Measurements from ENCODE around the gene CTIF.

Gene CTIF

DNA sequence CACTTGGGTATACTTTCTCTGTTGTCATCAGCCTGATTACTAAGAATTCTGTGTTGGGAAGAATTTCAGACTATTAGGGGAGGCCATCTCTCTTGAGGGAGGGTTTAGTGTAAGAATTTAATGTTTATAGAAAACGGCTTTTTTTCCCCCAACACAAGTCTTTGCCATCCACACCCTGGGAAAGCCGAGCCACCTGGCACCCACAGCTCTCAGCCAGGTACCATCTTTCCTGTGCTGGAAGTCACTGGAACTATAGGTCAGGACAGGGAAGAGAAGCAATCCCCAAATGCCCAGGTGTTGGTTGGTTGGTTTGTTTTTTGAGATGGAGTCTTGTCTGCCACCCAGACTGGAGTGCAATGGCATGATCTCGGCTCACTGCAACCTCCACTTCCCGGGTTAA lies 256.9 kb downstream of the CTIF start:
- no peak for DNase-seq

DNA sequence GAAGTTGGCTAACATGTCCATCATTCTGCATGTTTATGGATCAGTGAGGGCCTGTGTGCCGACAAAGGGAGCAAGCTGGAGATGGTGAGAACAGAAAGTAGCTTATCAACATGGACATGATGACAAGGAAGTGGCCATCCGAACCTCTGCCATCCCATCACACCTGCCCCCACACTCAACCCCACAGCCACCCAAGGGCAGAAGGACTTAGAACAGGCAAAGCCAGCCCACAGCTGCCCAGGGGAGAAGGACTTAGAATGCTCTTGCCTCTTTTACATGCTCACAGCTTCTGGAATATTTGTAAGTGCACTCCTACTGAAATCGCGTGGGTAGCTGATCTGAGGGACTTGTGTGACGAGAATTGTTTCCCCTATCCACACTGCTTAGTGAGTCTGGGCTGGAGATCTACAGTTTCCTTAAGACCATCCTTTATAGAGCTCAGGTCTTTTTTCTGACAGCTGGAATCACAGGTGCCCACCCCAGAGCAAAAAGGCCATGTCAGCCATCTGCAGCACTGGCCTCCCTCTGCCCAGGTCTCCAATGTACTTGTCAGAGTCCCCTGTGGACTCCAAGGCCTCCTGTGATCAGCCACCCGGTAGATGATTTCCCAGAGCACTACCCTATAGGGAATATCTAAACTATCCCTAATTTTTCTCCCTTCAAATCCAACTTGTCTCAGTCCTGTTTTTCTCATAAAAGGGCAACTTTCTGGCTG lies 257.8 kb downstream of the CTIF start:
- no peak for DNase-seq

DNA sequence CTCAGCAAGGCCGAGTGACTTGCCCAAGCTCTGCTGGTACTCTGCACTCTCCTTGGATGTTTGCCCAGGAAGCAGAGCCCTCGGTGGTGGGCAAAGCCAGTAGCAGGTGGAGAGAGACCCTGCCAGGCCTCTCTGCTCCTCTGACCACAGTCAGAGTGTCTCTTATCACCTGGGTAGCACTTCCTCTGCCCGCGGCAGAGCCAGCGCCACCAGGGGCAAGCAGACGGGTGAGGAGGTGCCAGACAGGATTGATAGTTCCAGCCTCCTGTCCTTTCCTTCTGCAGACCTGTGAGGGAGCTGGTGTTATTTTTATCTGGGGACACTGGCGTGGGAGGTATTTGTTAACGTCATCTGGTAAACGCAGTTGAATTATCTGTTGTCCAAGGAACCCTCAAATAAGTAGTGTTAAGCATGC lies 259.0 kb downstream of the CTIF start:
- no peak for DNase-seq

DNA sequence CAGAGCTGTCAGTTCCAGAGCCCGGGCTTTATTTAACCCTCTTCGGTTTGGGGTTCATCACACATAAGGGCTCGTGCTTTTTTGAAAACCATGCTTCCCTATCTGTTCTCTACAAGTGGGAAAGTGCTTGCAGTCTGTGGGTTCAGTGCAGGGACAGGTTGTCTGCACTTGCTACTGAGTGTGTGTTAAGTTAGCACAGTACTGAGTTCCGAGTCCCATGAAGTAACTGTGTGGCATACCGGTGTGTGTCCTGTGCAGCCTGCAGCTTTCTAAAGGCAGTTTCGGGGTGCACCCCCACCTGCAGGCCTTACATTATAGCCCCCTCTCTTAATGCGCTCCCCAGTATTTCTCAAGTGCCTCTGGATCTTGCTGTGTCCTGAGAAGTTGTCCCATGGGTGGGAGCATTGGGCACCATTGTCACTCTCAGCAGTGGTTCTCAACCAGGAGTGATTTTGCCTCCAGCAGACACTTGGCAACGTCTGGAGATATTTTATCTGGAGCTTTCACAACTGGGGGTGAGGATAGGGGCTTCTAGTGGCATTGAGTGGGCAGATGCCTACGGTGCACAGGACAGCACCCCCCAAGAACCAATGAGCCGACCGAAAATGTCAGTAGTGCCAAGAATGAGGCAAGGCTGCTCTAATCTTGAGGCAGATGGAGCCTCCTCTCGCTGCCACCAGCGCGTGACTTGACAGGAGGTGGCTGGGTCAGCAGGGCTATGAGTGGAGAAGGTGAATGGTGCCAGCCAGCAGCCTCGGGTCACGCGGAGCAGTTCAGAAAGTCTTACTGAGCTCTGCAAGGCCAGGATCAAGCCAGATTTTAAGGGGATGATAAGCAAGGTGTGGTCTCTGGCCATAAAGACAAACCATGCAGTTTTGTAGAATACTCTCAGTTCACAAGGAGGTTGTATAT lies 259.8 kb downstream of the CTIF start:
- no peak for DNase-seq

DNA sequence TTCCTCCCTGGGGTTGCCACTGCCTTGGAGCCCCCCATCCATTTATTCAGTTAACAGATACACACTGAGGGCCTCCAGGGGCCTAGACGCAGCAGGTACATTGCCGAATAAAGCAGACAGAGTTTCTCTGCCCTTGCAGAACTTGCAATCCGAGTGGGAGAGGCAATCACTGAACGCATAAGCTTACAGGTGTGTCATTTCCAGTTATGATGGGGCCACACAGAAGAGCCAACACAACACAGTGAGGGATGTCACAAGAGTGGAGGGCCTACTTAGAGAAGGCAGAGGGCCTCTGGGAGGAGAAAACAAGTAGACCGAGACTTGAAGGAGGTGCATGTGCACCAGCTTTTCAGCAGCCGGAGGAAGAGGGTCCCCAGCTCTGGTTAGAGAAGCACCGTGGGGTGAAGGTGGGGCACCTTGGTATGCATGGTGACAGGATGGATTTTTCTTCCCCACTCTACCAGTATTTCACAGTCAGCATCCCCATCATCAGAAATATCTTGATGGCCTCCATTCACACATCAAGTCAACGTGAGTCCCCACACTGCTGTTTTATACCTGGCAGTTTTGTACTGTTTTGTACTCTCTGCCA lies 261.0 kb downstream of the CTIF start:
- no peak for DNase-seq

DNA sequence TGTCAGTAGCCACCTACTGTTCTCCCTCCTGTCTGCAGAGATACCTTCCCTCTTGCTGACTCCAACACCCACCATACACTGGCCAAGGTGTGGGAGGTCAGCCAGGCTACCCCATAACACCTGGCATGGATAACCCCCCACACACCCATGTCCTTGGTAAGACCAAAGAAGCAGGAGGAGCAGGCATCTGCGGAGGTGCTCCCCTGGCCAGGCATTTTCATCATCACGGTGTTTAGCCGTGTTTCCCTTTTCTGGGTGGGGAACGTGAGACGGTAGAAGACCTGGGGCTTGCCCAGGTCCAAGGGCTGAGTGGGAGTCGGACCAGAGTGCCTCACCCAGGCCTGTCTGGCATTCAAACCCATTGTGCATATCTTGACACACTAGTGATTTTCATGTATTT lies 261.6 kb downstream of the CTIF start:
- no peak for DNase-seq

DNA sequence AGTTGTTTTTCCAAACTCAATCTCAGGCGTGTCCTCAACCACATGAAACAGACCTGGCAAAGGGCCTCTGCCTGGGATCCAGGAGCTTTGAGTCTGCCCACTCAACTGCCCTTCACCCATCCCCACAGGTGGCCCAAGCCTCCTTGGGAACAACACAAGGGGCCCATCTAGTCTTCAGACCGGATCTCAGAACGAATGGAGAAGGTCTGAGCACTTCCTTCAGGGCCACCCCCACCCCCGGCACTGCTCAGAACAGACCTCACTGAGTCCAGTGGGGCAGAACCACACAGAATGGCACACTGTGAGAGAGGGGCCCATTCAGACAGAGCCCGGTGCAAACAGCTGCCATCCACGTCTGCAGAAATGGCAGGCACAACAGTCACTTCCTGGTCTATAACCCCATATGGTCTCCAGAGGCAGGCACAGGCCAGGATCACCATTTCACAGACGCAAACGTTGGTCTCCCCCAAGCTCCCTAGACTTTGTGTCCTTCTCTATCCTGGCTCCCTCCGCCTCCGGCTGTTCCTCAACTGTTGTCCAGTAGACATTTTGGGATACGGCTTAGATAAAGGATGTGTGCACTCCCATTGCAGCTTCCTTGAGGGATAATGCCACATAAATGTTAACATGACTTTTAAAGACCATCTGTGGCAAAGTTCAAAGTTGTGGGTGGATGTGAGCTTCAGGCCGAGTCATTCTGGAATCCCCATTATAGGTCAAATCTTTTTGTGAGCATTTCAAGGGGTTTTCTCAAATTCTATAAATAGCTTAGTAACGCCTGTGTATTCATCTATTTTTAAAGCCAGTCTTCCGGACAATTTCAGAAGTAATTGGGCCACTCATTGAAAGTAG lies 262.3 kb downstream of the CTIF start:
- no peak for DNase-seq

DNA sequence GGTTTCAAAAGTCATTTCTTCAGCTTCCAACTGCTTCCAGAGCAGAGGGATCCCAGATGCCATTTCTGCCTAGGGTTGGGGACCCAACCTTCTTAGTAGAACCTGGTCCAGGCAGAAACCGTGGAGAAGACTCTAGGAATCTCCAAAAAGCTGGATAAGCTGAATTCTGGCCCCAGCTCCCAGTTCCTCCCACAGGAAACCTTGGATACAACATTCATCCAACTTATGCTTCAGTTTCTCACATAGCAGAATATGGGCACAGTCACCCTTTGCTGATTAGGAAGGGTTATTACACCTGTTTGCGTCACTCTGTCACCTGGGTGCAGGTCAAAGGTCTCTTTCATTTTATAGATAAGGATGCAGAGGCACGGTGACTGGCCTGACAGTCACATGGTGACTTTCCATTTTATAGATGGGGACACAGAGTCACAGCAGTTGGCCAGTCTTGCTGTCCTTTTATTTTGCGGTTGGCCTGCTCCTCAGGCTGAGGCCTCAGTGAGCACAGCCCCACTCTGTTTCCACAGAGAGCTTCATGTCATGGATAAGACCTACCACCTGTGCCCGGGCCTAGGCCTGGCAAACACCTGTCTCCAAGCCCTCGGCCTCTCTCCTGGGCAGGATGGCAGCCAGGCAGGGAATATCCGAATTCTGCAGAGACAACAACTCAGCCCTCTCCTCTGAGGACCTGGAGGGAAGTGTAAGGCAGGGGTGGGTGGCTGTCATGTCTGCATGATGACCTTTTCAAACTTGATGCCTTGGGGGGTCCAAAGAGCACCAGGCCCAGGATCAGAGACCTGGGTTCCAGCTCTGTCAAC lies 263.1 kb downstream of the CTIF start:
- no peak for DNase-seq

DNA sequence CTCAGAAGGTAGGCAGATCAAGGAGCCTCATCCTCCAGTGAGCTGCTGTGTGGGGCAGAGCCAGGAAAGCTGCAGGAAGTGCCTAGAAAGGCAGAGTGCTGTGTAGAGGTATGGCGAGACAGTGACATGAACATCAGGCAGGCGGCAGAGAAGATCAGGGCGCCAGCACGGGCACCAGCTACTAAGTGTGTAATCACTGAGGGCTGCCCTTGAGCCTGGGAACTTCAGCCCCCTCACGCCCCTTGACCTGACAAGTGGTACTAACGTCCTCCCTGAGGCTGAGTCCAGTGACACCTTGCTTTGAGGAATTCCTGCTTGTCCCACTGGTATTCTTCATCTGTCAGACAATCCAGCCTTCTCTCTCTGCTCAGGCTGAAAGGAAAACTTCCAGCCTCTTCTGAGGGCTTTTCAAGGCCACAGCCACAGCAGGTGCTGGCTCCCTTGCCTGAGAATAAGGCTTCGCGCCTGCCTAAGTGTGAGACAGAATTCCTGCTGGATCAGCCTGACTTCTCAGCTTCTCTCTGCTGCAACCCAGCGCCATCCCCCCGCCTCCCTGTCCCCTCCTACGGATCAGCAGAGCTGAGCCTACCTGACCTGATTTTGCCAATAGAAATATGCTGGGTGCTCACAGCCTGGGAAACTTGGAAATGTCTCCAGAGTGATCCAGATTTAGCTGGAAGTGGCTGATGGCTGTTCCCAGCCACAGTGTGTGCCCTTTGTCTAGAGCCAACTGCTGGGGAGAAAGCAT lies 263.9 kb downstream of the CTIF start:
- no peak for DNase-seq

DNA sequence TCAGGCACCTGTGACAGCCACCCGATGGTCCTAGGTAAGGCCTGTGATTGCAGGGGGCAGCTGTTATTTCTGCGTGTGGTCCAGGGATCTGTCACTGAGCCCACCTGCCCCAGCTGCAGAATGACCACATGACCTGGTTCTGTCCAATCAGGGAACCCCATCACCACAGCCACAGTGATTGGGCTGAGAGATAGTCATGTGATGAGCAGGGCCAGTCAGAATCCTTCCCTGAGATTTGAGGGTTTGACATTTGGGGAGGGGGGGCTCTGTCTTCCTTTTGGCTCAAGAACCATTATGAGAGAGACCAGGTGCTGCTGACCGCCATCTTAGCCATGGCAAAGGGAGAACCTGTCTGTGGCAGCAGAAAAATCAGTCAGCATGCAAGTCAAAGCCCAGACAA lies 264.7 kb downstream of the CTIF start:
- DNase-seq, result no peak

DNA sequence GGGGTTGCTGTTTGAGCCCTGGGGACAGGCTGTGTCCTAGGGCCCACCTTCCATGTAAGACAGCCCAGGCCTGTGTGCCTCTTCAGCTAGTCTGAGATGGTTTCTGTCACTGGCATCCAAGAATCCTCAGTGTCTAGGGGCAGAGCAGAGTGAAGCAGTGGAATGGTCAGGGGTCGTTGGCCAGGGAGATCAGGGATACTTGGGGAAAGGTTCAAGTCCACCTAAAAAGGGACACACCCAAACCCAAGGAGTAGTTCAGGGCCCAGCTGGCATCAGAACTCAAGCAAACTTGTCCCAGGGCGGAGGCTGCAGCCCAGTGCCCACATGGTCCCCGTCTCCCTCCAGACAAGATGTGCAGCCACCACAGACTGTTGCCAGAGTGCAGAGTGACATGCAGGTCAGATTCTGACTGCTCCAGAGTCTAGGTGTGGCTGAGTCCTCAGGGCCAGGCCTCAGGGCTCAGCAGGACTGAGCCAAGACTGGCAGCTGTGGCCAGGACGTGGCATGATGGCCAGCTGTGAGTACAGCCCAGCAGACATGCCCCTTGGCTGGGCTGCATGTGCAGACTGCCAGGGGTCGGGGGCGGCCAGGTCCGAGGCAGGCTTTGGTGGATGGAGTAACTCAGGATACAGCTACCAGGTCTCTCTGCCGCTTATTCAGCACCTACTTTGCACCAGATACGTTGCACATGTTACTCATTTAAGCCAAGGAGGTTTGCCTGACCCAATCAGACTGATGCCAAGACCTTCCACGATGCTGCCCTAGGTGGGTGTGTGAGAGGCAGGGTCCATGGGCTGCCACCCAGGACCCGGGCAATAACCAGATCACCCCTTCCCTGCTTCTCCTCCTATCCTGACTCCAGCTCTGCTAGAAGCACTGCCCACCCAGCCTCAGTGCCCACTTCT lies 265.4 kb downstream of the CTIF start:
- no peak for DNase-seq

DNA sequence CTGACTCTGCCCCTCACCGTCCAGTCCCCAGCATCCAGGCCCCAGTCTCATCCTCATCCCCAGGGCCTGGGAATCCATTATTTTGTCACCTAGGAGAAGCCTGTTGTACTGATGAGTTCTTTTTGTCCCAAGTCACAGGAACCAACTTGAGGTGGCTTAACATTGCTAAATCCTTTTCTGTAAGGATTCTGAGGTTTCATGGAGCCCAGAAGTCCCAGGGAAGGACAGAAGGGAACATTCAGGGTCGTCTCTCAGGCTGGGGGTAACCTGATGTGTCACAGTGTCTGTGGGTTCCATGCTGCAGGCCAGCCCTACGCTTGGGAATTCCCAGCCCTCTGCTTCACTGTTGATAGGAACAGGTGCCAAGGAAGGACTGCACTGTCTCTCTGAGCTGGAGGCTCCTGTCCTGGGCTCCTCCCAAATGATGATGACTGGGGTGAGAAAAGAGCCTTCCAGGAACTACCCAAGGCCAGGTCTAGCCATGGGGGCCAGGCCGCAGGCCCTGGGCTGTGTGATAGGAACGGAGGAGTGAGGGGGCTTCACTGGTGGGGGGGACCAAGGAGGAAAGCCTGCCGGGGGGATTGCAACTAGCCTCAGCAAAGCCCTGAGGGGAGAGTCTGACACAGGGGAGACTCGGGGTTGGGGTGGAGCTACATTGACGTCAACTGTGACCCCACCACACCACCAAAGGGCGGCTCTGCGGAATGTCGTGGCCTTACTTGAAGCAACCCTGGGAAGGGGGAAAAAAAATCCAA lies 266.2 kb downstream of the CTIF start:
- no peak for DNase-seq

DNA sequence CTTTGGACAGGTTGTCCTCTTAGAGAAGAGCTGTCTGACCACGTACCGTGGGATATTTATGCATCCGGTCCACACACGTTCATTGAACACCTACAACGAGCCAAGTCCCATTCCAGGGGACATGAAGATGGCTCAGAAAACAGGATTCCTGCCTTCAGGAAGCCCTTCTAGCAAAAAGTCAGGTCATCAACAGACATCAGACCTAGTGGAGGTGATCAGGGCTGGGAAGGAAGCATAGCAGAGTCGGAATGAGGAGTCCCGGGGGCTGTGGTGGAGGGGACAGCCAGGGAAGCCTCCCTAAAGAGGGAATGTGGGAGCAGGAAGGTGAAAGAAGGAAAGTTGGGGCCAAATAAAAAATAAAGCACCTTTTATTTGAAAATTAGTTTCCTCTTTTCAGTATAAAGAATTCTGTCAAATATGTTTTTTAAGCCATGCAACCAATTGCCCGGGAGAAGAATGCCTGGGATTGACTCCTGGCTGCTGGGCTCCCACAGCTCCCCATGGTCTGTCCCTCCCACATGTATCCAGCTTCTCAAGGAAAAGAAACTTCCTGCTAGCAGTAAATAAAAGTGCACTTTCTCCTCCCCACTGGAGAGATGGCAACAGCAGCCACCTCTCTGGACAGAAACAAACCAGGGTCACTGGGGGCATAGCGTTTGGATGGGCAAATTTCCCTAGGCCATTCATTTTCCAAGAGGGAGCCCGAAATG lies 267.1 kb downstream of the CTIF start:
- DNase-seq, result no peak

DNA sequence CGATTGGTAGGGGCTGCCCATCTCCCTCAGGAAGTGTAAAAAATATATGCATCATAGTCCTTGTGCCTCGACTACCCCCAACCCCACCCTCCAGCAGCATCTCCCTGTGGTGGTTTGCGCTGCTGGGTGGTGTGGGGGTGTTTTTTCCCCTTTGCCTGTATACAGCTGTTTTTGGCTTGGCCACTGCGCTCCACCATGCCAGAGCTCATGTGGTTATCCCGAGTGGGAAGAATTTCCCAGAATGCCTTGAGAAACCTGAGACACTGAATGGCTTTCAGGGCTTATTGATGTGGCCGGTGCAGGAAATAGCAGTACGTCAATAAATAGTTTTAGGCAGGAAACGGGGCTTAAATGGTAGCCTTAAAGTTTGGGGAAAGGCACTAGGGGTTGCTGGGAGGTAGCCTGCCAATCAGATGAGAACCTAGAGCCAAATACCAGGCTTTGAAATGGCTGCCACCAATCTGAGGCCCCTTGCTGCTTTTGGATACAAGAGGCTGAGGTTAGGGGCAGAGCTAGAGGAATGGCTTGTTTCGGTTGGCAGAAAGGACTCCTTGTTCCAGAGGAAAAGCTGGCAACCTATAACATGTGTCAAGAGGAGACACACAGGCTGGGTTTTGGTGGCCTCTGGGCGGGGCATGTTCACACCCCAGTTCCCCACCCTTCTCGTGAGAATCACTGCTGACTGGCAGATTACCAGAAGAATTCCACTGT lies 267.9 kb downstream of the CTIF start:
- DNase-seq, result no peak

DNA sequence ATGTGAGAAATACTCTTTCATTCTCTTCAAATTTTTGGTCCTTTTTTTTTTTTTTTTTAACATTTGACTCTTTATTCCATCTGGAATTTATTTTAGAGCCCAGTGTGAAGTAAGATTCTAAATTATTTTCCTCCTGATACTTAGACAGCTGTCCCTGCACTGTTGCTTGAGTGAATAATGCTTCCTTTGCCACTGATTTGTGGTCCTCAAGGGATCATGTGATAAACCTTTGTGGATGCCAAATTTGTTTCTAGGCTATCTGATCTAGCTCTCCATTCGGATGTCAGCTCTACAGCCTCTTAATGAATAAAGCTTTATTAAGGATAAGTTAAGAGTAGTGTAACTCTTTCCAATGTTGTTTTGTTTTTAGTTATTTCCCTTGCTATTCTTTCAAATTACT lies 269.6 kb downstream of the CTIF start:
- DNase-seq, result no peak

DNA sequence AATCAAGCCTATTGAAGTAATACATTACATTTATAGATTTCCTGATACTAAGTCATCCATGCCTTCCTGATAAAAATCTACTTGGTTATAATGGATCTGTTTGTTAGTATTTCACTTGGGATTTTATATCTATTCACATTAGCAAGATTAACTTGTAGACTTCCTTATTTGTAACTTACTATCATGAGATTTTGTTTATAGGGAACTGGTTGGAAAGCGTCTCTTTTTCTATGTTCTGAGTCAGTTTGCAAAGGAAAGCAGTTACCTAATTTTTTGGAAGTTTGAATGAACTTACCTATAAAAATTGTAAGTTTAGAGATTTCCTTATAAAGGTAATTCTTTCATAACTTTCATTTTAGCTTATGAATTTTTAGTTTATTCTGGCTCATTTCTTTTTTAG lies 270.5 kb downstream of the CTIF start:
- no peak for DNase-seq

DNA sequence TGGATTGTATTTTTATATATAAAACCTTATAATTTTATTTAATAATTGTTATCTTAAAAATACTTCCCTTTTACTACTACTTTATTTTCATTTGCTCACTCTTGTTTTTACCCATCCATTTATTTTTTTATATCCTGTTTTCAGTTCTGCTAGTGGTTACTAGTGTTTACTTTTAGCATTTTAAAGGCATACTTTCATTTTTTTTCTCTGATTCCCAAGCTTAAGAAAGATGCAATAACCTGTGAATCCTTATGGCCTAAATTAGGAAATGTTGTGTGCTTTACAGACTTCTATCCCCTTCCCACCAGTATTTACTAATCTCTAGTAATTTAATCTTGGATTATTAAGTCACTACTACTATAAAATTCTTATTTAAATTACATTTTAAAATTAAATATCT lies 272.0 kb downstream of the CTIF start:
- DNase-seq, result no peak

DNA sequence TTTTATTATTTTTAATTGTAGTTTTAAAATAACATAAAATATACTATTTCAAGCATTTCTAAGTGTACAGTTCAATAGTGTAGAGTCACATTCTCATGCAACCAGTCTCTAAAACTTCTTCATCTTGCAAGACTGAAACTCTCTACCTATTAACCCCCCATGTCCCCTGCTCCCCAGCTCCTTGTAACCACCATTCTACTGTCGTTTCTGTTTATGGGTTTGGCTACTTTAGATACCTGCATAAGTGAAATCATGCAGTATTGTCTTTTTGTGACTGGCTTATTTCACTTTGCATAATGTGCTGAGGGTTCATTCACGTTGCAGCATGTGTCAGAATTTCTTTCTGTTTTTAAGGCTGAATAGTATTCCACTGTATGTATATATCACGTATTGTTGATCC lies 272.6 kb downstream of the CTIF start:
- DNase-seq, result no peak

Data from cortex of kidney (tissue), 1 donor.